Smooth muscle cell of the brain vasculature (primary cell): ENCODE data around the gene EPHA1.
"Not testable (repeated sequence)": the region's sequence is repeated elsewhere in the genome, so short reads cannot be mapped to it uniquely, and the experiment has no call there.

Experiments
- DNase-seq: peaks from one replicate; pipeline ENCODE4 v3.0.0-alpha.2; 2012; ENCODE audit warnings: low read depth, low spot score

The EPHA1 gene

GRCh38 chr7:143405173-143406001, 3.3 kb downstream of the EPHA1 start:
- DNase-seq, result no peak

GRCh38 chr7:143402233-143402632, 6.4 kb downstream of the EPHA1 start:
- DNase-seq, result not testable (repeated sequence)

- no peak for DNase-seq
Measured at GRCh38 chr7:143401265-143401664, 7.4 kb downstream of the EPHA1 start.

- no peak for DNase-seq
Measured at GRCh38 chr7:143399642-143400041, 9.0 kb downstream of the EPHA1 start.

GRCh38 chr7:143399151-143399550, 9.5 kb downstream of the EPHA1 start:
- no peak for DNase-seq

GRCh38 chr7:143398616-143399015, 10.0 kb downstream of the EPHA1 start:
- DNase-seq, result no peak

- no peak for DNase-seq
Measured at GRCh38 chr7:143397710-143398530, 10.7 kb downstream of the EPHA1 start.

- DNase-seq, result no peak
Measured at GRCh38 chr7:143396625-143397556, 11.8 kb downstream of the EPHA1 start.

GRCh38 chr7:143396182-143396581, 12.5 kb downstream of the EPHA1 start:
- DNase-seq, result no peak

GRCh38 chr7:143395187-143396149, 13.2 kb downstream of the EPHA1 start:
- no peak for DNase-seq

GRCh38 chr7:143394777-143395176, 13.9 kb downstream of the EPHA1 start:
- DNase-seq, result no peak

GRCh38 chr7:143394068-143394467, 14.6 kb downstream of the EPHA1 start:
- no peak for DNase-seq

- DNase-seq, result no peak
Measured at GRCh38 chr7:143393267-143394041, 15.2 kb downstream of the EPHA1 start.

- DNase-seq, result no peak
Measured at GRCh38 chr7:143392875-143393266, 15.8 kb downstream of the EPHA1 start.

GRCh38 chr7:143392427-143392826, 16.2 kb downstream of the EPHA1 start:
- not testable (repeated sequence) for DNase-seq

- no peak for DNase-seq
Measured at GRCh38 chr7:143391462-143392404, 16.9 kb downstream of the EPHA1 start.

- DNase-seq, result no peak
Measured at GRCh38 chr7:143390773-143391317, 17.8 kb downstream of the EPHA1 start.

- DNase-seq, result no peak
Measured at GRCh38 chr7:143390104-143390772, 18.4 kb downstream of the EPHA1 start.
